Measurements from ENCODE around the gene ETV7.

ETV7 gene

DNA sequence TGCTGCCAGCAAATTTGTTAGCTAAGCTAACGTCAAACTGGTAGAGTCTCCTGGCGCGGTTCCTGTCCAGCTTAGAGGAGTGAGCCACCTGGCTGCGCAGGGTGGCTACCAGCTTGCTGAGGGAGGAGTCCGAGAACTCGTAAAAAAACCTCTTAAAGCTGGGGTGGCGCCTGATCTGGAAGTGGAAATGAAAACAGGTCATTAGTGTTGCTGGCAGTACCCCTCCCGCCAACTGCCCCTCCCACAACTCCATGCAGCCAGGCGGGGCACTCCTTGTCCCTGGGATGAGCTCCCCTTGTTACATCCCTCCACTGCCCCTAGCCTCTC is 68.1 kb downstream of the ETV7 start:
- DNase-seq: no peak

DNA sequence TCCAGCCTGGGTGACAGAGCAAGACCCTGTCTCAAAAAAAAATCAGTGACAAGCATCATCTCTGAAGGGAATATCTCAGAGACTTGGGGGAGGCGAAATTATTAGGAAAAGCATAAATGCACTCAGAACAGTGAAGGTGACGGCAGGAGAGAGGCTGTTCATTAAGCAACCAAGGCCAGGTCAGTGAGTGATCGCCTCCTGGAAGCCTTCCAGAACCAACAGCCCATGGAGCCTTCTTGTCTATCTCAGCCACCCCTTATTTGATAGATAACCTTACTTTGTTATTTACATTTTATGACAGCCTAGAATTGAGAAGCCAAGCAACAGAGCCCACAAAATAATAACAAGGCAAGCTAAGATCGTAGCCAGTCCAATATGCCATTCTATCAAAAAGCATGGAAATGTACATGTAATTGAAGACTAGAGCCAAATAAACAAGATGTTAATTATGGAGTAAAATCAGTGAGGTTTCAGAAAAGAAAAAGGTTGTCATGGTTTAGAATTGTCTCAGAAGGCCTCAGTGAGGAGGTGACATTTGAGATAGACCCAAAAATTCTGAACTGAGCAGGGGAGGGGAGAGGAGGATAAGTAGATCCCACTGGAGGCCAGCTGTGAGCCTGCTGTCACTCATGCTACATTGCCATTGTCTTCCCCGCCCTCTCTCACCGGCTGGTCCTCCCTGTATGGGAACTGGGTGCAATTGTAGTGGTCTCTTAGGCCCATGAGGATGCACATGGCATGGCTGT is 68.6 kb downstream of the ETV7 start:
- DNase-seq: no peak

DNA sequence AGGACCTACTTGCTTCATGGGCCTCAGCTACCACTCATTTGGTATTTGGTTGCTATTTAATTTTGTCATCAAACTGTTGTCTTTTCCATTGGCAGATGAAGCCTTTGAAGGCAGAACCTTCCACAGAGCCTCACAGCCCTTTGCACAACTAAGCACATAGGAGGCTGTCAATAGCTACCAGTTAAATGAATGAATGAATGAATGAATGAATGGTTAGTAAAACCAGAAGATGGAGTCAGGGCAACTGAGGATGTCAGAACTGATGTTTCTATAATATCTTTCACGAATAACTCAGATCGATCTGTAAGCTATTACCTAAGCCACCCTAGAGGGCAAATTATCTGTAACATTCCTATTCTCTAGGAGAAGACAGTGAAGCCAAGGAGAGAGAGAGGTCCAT is 69.8 kb downstream of the ETV7 start:
- no peak for DNase-seq

Data from fibroblast of skin of abdomen (primary cell).